GM23248 (cell line): ENCODE results near the gene DIDO1. TPM values are rescaled to one million over a fixed set of nuclear protein-coding genes. Genes with fewer than 3 reads are reported as not detected.

Experiments
- DNase-seq: peaks from one replicate; pipeline ENCODE4 v3.0.0-alpha.2; 2015
- H2AFZ ChIP-seq: fragments of 200-600 bp; sonication (generic); 2 replicates; pipeline ENCODE4 v1.6.1; 2016; ENCODE audit warnings: antibody characterized with exemption
- H3F3A ChIP-seq: fragments of 200-600 bp; sonication (generic); 2 replicates; pipeline ENCODE4 v1.6.1; 2016; ENCODE audit warnings: mild to moderate bottlenecking, antibody characterized with exemption, mixed run types; ENCODE audit not compliant: insufficient read depth
- H3K27ac ChIP-seq: fragments of 200-600 bp; sonication (generic); 2 replicates; pipeline ENCODE4 v1.5.1; 2016; ENCODE audit warnings: mild to moderate bottlenecking
- H3K27me3 ChIP-seq: fragments of 200-600 bp; sonication (generic); replicated peaks from 2 replicates; pipeline ENCODE4 v1.6.1; 2016; ENCODE audit warnings: mild to moderate bottlenecking; ENCODE audit not compliant: insufficient read depth
- H3K36me3 ChIP-seq: fragments of 200-600 bp; sonication (generic); 2 replicates; pipeline ENCODE4 v1.6.1; 2016; ENCODE audit warnings: low read depth, mild to moderate bottlenecking
- H3K4me1 ChIP-seq: fragments of 200-600 bp; sonication (generic); 2 replicates; pipeline ENCODE4 v1.6.1; 2016; ENCODE audit warnings: mild to moderate bottlenecking; ENCODE audit not compliant: insufficient read depth
- H3K4me2 ChIP-seq: fragments of 200-600 bp; sonication (generic); one replicate; pipeline ENCODE4 v1.6.1; 2016; ENCODE audit warnings: mild to moderate bottlenecking; ENCODE audit not compliant: unreplicated experiment
- H3K4me3 ChIP-seq: fragments of 200-600 bp; sonication (generic); 2 replicates; pipeline ENCODE4 v1.5.1; 2016; ENCODE audit warnings: mild to moderate bottlenecking
- H3K79me2 ChIP-seq: fragments of 200-600 bp; sonication (generic); 2 replicates; pipeline ENCODE4 v1.6.1; 2016; ENCODE audit warnings: mild to moderate bottlenecking; ENCODE audit not compliant: insufficient read depth
- H3K9ac ChIP-seq: fragments of 200-600 bp; sonication (generic); 2 replicates; pipeline ENCODE4 v1.6.1; 2016; ENCODE audit warnings: mild to moderate bottlenecking
- H3K9me2 ChIP-seq: fragments of 200-600 bp; sonication (generic); 2 replicates; pipeline ENCODE4 v1.6.1; 2016; ENCODE audit warnings: mixed run types, mild to moderate bottlenecking, moderate library complexity; ENCODE audit not compliant: insufficient read depth
- H3K9me3 ChIP-seq: fragments of 200-600 bp; sonication (generic); one replicate; pipeline ENCODE4 v1.6.1; 2017; ENCODE audit warnings: low read depth
- H4K20me1 ChIP-seq: fragments of 200-600 bp; sonication (generic); 2 replicates; pipeline ENCODE4 v1.6.0; 2016; ENCODE audit not compliant: insufficient read depth
- EZH2 ChIP-seq: fragments of 200-600 bp; sonication (generic); IDR thresholded peaks from 2 replicates; pipeline ENCODE4 v1.6.1; 2018; ENCODE audit warnings: antibody characterized with exemption, mild to moderate bottlenecking; ENCODE audit not compliant: insufficient read depth, poor library complexity, severe bottlenecking
- EZH2phosphoT487 ChIP-seq: fragments of 200-600 bp; sonication (generic); IDR thresholded peaks from 2 replicates; pipeline ENCODE4 v1.6.1; 2018; ENCODE audit warnings: antibody characterized with exemption, moderate library complexity, mild to moderate bottlenecking, low read depth; ENCODE audit not compliant: insufficient read depth
- WGBS, 2 experiments: methylation state at CpG; one replicate each; pipeline ENCODE4 v1.1.6; 2015 to 2017; ENCODE audit warnings: low lambda C conversion rate in 2 of 2, low coverage in 1 of 2; ENCODE audit errors: missing lambda C conversion rate in 2 of 2; 5-methylcytosine and 5-hydroxymethylcytosine counted together
- in situ Hi-C: fragments of 300-500 bp; cut with MboI; formaldehyde crosslinking; loops from 2 replicates; pipeline ENCODE4 v1.15.0; 2020
- polyA plus RNA-seq: library from polyadenylated mRNA; unstranded; fragments of >200 nt; fragmentation: Nextera tagmentation; extraction: Ambion mirVana; gene quantifications from 2 replicates; pipeline ENCODE4 v1.2.1, GENCODE V29; 2016
- total RNA-seq: library from RNA; depleted of rRNA; stranded (reverse); fragments of >200 nt; shearing (Covaris generic); gene quantifications from 2 replicates; pipeline ENCODE4 v1.2.3, GENCODE V29; 2014

Gene DIDO1
- total and polyA plus RNA-seq, 2 experiments from 2014 or later = 16.2 to 37.1 TPM

DNA sequence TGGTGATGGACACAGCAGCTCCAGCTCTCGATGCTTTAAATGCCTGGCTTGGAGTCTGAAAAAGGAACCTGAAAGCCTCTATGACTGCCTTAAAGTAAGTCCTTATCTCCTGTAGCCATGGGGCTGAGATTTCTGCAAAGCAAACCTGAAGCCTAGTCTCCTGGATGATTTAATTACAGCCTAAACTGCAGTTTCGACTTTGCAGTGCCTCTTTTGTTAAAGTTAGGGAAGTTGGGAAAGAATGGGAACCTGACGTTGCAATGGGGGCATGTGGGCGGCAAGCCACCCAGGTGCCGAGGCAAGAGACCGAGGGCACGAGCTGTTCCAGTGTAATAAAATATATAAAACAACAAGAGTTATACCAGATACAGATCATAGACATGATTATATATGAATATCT is 53.0 kb downstream of the DIDO1 start:
- Histone ChIP-seq H3K4me2 (no peak overlapping the region), H4K20me1 (no peaks in the 10 kb centered on the region), H3K9me3 (no peaks in the 10 kb centered on the region), H3F3A (peaks cover 4% of the 10 kb centered on the region; the same call in 1 of the 2 replicates), H3K4me1 (no peaks in the 10 kb centered on the region), H3K9ac (no peak overlapping the region), H3K79me2 (no peaks in the 10 kb centered on the region), H3K27ac (no peak overlapping the region), H2AFZ (no peak overlapping the region), H3K4me3 (no peak overlapping the region), H3K36me3 (no peaks in the 10 kb centered on the region), H3K9me2 (no peaks in the 10 kb centered on the region), H3K27me3 (no peaks in the 10 kb centered on the region)
- in situ Hi-C loops = no loop called here
- WGBS, 2 experiments = 72 to 80% methylated on average over 7 of the region's 7 CpGs
- DNase-seq = no peak
- TF ChIP-seq EZH2 (no peak), EZH2phosphoT487 (no peak)

DNA sequence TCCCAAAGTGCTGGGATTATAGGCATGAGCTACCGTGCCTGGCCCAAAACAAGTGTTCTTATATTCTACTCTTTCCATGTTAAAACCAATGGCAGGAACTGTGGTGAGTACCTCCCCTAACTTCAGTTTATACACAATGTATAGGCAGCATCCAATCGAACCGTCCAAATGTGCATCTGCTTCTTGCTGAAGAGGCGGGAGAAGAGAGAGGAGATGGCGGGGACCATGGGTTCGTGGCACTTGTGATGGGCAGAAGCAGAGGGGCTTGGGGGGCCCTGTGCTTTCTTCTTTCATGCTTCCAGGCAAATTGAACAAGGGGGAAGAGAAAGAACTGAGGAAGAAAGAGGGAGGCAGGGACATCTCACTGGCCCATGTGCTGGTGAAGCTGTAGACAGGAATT is 53.4 kb downstream of the DIDO1 start:
- H3K79me2 ChIP-seq = no peaks in the 10 kb centered on the region
- 86 to 90% methylated on average over 6 of the region's 6 CpGs for WGBS, 2 experiments
- H2AFZ ChIP-seq = no peak overlapping the region
- H3K9ac ChIP-seq = no peak overlapping the region
- H3K36me3 ChIP-seq = no peaks in the 10 kb centered on the region
- in situ Hi-C loops = no loop called here
- no peak overlapping the region for H3K27ac ChIP-seq
- TF ChIP-seq EZH2phosphoT487 = no peak
- TF ChIP-seq EZH2 = no peak
- H4K20me1 ChIP-seq = no peaks in the 10 kb centered on the region
- H3K27me3 ChIP-seq = no peaks in the 10 kb centered on the region
- no peaks in the 10 kb centered on the region for H3K9me2 ChIP-seq
- H3K4me2 ChIP-seq = no peak overlapping the region
- H3F3A ChIP-seq = peaks cover 4% of the 10 kb centered on the region; the same call in 1 of the 2 replicates
- H3K9me3 ChIP-seq = no peaks in the 10 kb centered on the region
- no peak overlapping the region for H3K4me3 ChIP-seq
- DNase-seq = no peak
- H3K4me1 ChIP-seq = no peaks in the 10 kb centered on the region

DNA sequence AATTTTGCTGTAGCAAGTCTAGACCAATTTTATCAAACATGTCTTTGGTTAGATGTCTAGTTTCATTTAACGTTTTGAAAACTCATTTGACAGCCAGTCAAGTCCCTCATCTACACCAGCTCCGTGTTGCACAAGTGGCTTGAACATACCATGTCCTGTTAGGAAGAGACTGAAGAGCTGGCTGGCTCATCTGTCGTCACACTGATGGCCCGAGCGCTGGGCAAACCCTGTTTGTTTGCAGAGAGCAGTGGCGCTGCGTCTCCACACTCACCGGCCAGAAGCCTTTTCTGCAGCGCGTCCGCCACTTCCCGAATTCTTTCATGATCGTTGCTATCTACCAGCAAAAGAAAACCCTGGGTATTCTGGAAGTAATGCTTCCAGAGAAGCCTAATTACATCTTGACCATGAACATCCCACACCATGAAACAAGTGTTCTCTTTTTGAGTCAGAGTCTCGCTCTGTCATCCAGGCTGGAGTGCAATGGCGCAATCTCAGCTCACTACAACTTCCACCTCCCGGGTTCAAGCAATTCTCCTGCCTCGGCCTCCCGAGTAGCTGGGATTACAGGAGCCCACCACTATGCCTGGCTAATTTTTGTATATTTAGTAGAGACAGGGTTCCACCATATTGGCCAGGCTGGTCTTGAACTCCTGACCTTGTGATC is 54.0 kb downstream of the DIDO1 start:
- Histone ChIP-seq H3K9ac (no peak overlapping the region), H3K9me2 (no peaks in the 10 kb centered on the region), H3K27me3 (no peaks in the 10 kb centered on the region), H3K79me2 (no peaks in the 10 kb centered on the region), H3K9me3 (no peaks in the 10 kb centered on the region), H3F3A (peaks cover 4% of the 10 kb centered on the region; the same call in 1 of the 2 replicates), H3K4me2 (no peak overlapping the region), H4K20me1 (no peaks in the 10 kb centered on the region), H3K4me1 (no peaks in the 10 kb centered on the region), H2AFZ (no peak overlapping the region), H3K4me3 (no peak overlapping the region), H3K36me3 (no peaks in the 10 kb centered on the region), H3K27ac (no peak overlapping the region)
- WGBS, 2 experiments = 78 to 80% methylated on average over 18 of the region's 18 CpGs
- in situ Hi-C loops = no loop called here
- TF ChIP-seq EZH2 (no peak), EZH2phosphoT487 (no peak)
- DNase-seq = no peak

GRCh38 chr20:62864207-62864606 is 62.1 kb downstream of the DIDO1 start:
- Histone ChIP-seq H3K9me2 (no peaks in the 10 kb centered on the region), H3K27me3 (no peaks in the 10 kb centered on the region), H3K4me1 (no peaks in the 10 kb centered on the region), H3K79me2 (peaks cover 14% of the 10 kb centered on the region), H2AFZ (no peak overlapping the region), H3K9ac (no peak overlapping the region), H3F3A (no peaks in the 10 kb centered on the region), H3K9me3 (no peaks in the 10 kb centered on the region), H3K36me3 (no peaks in the 10 kb centered on the region), H3K4me3 (no peak overlapping the region), H3K27ac (no peak overlapping the region), H4K20me1 (no peaks in the 10 kb centered on the region), H3K4me2 (no peak overlapping the region)
- WGBS, 2 experiments = 78 to 86% methylated on average over 7 of the region's 7 CpGs
- in situ Hi-C loops = no loop called here
- TF ChIP-seq EZH2phosphoT487 (no peak), EZH2 (no peak)
- no peak for DNase-seq
